Measurements from ENCODE around the gene DOCK10.
A peak's percentile ranks its signal among the peaks of the same experiment; 100 is the strongest.
"Not testable (repeated sequence)": the region's sequence is repeated elsewhere in the genome, so short reads cannot be mapped to it uniquely, and the experiment has no call there.

DOCK10 gene

GRCh38 chr2:224973112-224974016, 68.9 kb downstream of the DOCK10 start:
- DNase-seq: no peak

- no peak for DNase-seq
Measured at GRCh38 chr2:224971214-224971613, 71.1 kb downstream of the DOCK10 start.

GRCh38 chr2:224970311-224970710, 72.0 kb downstream of the DOCK10 start:
- no peak for DNase-seq

GRCh38 chr2:224969633-224970260, 72.5 kb downstream of the DOCK10 start:
- DNase-seq: no peak

GRCh38 chr2:224969095-224969494, 73.2 kb downstream of the DOCK10 start:
- DNase-seq: no peak

- no peak for DNase-seq
Measured at GRCh38 chr2:224968051-224968450, 74.2 kb downstream of the DOCK10 start.

GRCh38 chr2:224966613-224967012, 75.7 kb downstream of the DOCK10 start:
- DNase-seq: peak; percentile 6

- no peak for DNase-seq
Measured at GRCh38 chr2:224959556-224959955, 82.7 kb downstream of the DOCK10 start.

GRCh38 chr2:224958873-224959272, 83.4 kb downstream of the DOCK10 start:
- DNase-seq: no peak

GRCh38 chr2:224958462-224958857, 83.8 kb downstream of the DOCK10 start:
- no peak for DNase-seq

- no peak for DNase-seq
Measured at GRCh38 chr2:224957540-224958461, 84.5 kb downstream of the DOCK10 start.

- DNase-seq: peak; percentile 1
Measured at GRCh38 chr2:224956706-224957105, 85.6 kb downstream of the DOCK10 start.

GRCh38 chr2:224954980-224955379, 87.3 kb downstream of the DOCK10 start:
- DNase-seq: peak; percentile 34

- no peak for DNase-seq
Measured at GRCh38 chr2:224952936-224953657, 89.2 kb downstream of the DOCK10 start.

GRCh38 chr2:224951723-224952481, 90.4 kb downstream of the DOCK10 start:
- no peak for DNase-seq

GRCh38 chr2:224948859-224949258, 93.4 kb downstream of the DOCK10 start:
- no peak for DNase-seq

- DNase-seq: no peak
Measured at GRCh38 chr2:224948005-224948404, 94.3 kb downstream of the DOCK10 start.

GRCh38 chr2:224947566-224947965, 94.7 kb downstream of the DOCK10 start:
- DNase-seq: no peak

GRCh38 chr2:224946895-224947294, 95.4 kb downstream of the DOCK10 start:
- DNase-seq: no peak

- no peak for DNase-seq
Measured at GRCh38 chr2:224944707-224945547, 97.3 kb downstream of the DOCK10 start.

GRCh38 chr2:224943601-224944041, 98.6 kb downstream of the DOCK10 start:
- not testable (repeated sequence) for DNase-seq

Measured in NCI-H1105 (cell line).